ENCODE results near the gene SPATA2L. TPM values are rescaled to one million over a fixed set of nuclear protein-coding genes. Genes with fewer than 3 reads are reported as not detected.

Gene SPATA2L
- total and polyA plus RNA-seq, 2 of the 13 experiments (the other 11 are each of a cell fraction or from before 2014, with no cell fraction given): 9.1 to 20.7 TPM

- TF ChIP-seq HOXA9 (CRISPR knock-in tag; IDR thresholded peaks at IDR 0.05; ENCODE audit: borderline replicate concordance): no peak
- peak; percentile 98 for TF ChIP-seq HIVEP1 (CRISPR knock-in tag; IDR thresholded peaks at IDR 0.05)
- peak; percentile 45; the same call in 1 of the 2 replicates for TF ChIP-seq RBAK (CRISPR knock-in tag; IDR thresholded peaks at IDR 0.05)
- TF ChIP-seq KLF11 (CRISPR knock-in tag; IDR thresholded peaks at IDR 0.05): peak; percentile 98
- peak; percentile 67; the same call in 1 of the 2 replicates for TF ChIP-seq ZNF235 (CRISPR knock-in tag; IDR thresholded peaks at IDR 0.05; ENCODE audit: borderline replicate concordance)
- peak; percentile 99 for TF ChIP-seq BRCA1 (CRISPR knock-in tag; IDR thresholded peaks at IDR 0.05)
- no peak for TF ChIP-seq SUZ12 (IDR thresholded peaks at IDR 0.05; ENCODE audit: low read depth, low read length)
- TF ChIP-seq SOX6 (IDR thresholded peaks at IDR 0.05): no peak
- peak; percentile 98 for TF ChIP-seq SOX6 (CRISPR knock-in tag; IDR thresholded peaks at IDR 0.05)
- TF ChIP-seq NCOR1 (IDR thresholded peaks at IDR 0.05; ENCODE audit: borderline replicate concordance, low read length): peak; percentile 95
- peak; percentile 91; the same call in 1 of the 2 replicates for TF ChIP-seq MEIS1 (CRISPR knock-in tag; IDR thresholded peaks at IDR 0.05; ENCODE audit: borderline replicate concordance)
- TF ChIP-seq ZNF142 (CRISPR knock-in tag; IDR thresholded peaks at IDR 0.05): peak; percentile 86
- no peak for TF ChIP-seq SP1 (IDR thresholded peaks at IDR 0.05)
- peak; percentile 70 for TF ChIP-seq SP1 (CRISPR knock-in tag; IDR thresholded peaks at IDR 0.05)
- TF ChIP-seq WIZ (CRISPR knock-in tag; IDR thresholded peaks at IDR 0.05): peak; percentile 98
- peak; percentile 82; the same call in 1 of the 2 replicates for TF ChIP-seq ZNF326 (CRISPR knock-in tag; IDR thresholded peaks at IDR 0.05; ENCODE audit: borderline replicate concordance)
- TF ChIP-seq DBP (CRISPR knock-in tag; IDR thresholded peaks at IDR 0.05; ENCODE audit: not compliant biosample characterization): peak; percentile 98
- no peak for TF ChIP-seq MAFF (IDR thresholded peaks at IDR 0.05; ENCODE audit: low read depth, low read length)
- peak; percentile 96 for TF ChIP-seq SP140L (CRISPR knock-in tag; IDR thresholded peaks at IDR 0.05; ENCODE audit: borderline replicate concordance)
- peak; percentile 98 for TF ChIP-seq SMAD9 (CRISPR knock-in tag; IDR thresholded peaks at IDR 0.05)
- no peak; the same call in 1 of the 2 replicates for TF ChIP-seq ATAD3A (CRISPR knock-in tag; IDR thresholded peaks at IDR 0.05)
- peak; percentile 98 for TF ChIP-seq ZIK1 (CRISPR knock-in tag; IDR thresholded peaks at IDR 0.05; ENCODE audit: borderline replicate concordance, low read depth)
- TF ChIP-seq TRIM22 (IDR thresholded peaks at IDR 0.05): no peak
- TF ChIP-seq ZNF350 (CRISPR knock-in tag; IDR thresholded peaks at IDR 0.05; ENCODE audit: borderline replicate concordance, low read depth): peak; percentile 99
These were observed 14.2 kb downstream of the SPATA2L start (continued) for GRCh38 chr16:89687092-89687940.
